Measurements from ENCODE around the gene IRAG1. TPM values are rescaled to one million over a fixed set of nuclear protein-coding genes. Genes with fewer than 3 reads are reported as not detected.

IRAG1 gene
- total RNA-seq, 6 experiments from 2014 or later = 35.5 to 73.3 (median 38.2) TPM

- DNase-seq = no peak
- peak overlapping the region; percentile 58 for H3K27ac Mint-ChIP-seq
- H3K9me3 Mint-ChIP-seq = no peaks in the 10 kb centered on the region
- H3K4me3 Mint-ChIP-seq = peak overlapping the region; percentile 66
- H3K4me1 Mint-ChIP-seq (ENCODE audit: low read depth) = peaks cover 63% of the 10 kb centered on the region
- peaks cover 25% of the 10 kb centered on the region for H3K36me3 Mint-ChIP-seq (ENCODE audit: low read depth)
- no peak for TF ChIP-seq CTCF (IDR thresholded peaks at IDR 0.05)
- no peaks in the 10 kb centered on the region; the same call in 1 of the 2 replicates for H3K27me3 Mint-ChIP-seq (ENCODE audit: insufficient read depth)
These were observed 20.0 kb downstream of the IRAG1 start for GRCh38 chr11:10673501-10674062.

GRCh38 chr11:10670099-10670498, 23.5 kb downstream of the IRAG1 start:
- peaks cover 77% of the 10 kb centered on the region for H3K4me1 Mint-ChIP-seq (ENCODE audit: low read depth)
- no peak for TF ChIP-seq CTCF (IDR thresholded peaks at IDR 0.05)
- no peaks in the 10 kb centered on the region; the same call in 1 of the 2 replicates for H3K27me3 Mint-ChIP-seq (ENCODE audit: insufficient read depth)
- H3K27ac Mint-ChIP-seq = peak overlapping the region; percentile 94
- no peaks in the 10 kb centered on the region for H3K9me3 Mint-ChIP-seq
- H3K4me3 Mint-ChIP-seq = peak overlapping the region; percentile 79
- H3K36me3 Mint-ChIP-seq (ENCODE audit: low read depth) = peaks cover 14% of the 10 kb centered on the region; the same call in 1 of the 2 replicates
- DNase-seq = no peak

GRCh38 chr11:10669258-10670033, 24.1 kb downstream of the IRAG1 start:
- no peak for TF ChIP-seq CTCF (IDR thresholded peaks at IDR 0.05)
- peak; percentile 90 for DNase-seq
- Mint-ChIP-seq H3K4me1 (ENCODE audit: low read depth) (peaks cover 75% of the 10 kb centered on the region), H3K36me3 (ENCODE audit: low read depth) (peaks cover 14% of the 10 kb centered on the region; the same call in 1 of the 2 replicates), H3K4me3 (peak overlapping the region; percentile 79), H3K27me3 (ENCODE audit: insufficient read depth) (peaks cover 1% of the 10 kb centered on the region), H3K27ac (peak overlapping the region; percentile 94), H3K9me3 (no peaks in the 10 kb centered on the region)

GRCh38 chr11:10667521-10667885, 26.1 kb downstream of the IRAG1 start:
- H3K36me3 Mint-ChIP-seq (ENCODE audit: low read depth) = peaks cover 19% of the 10 kb centered on the region
- no peaks in the 10 kb centered on the region for H3K9me3 Mint-ChIP-seq

More at GRCh38 chr11:10667521-10667885, 26.1 kb downstream of the IRAG1 start:
- no peak for TF ChIP-seq CTCF (IDR thresholded peaks at IDR 0.05)
- peak; percentile 56 for DNase-seq
- Mint-ChIP-seq H3K27ac (peak overlapping the region; percentile 95), H3K4me3 (peak overlapping the region; percentile 38), H3K27me3 (ENCODE audit: insufficient read depth) (peaks cover 1% of the 10 kb centered on the region; the same call in 1 of the 2 replicates), H3K4me1 (ENCODE audit: low read depth) (peaks cover 67% of the 10 kb centered on the region)

All from HFFc6 (cell line).